ENCODE measurements around the gene TDRD7.

TDRD7 gene

DNA sequence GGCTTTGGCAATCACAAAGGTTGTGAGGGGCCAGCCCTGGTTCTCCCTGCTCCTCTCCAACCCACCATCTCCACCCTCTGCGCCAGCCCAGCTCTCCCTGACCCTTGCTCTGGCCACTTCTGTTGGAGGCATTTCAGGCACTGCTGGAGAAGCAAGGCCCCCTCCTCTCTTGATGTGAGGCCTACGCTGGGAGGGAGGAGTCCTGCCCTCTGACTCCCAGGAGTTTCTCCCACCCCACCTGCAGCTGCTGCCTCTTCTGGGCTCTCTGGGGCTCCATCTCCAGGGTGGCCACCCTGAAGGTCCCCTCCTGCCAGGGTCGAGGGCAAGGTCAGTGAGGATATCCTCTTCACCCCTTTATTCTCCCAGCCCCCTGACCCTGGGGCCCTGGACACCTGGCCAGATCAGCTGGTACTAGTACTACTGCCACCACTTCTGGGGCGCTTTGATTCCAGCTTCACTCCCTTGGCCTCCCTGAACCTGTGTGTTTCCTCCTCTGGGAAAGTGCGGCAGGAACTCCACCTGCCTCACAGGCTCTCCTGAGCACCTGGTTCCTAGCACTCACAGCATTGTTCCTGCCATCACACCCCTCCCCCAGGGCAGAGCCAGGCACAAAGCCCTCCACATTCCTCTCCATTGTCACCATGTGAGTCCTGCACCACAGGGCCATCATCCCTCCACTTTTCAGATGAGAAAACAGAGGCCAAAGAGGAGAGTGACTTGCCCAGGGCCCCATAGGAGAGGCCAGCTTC, 23.8 kb upstream of the TDRD7 start:
- no peak for DNase-seq

DNA sequence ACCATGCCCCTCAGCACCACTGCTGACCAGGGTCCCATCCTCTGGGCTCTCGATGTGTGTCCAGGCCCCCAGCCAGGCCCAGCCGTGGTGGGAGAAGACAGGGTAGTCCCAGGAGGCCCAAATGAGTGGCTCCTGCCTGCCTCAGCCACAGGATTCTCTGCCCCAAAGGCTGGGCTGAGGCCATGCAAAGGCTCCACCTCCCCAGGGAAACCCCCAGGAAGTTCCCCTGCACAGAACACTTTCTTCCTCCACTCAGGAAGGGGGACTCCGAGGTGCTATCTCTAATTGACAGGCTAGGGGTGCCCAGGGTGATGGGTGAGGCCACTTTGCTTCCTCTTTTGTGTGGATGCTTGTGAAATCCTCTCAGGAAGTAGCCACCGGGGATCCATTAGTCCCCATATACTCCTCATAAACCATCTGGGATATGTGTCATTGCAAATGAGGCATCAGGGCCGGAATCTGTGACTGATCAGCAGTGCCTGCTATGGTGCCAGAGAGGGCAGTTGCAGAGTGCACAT, 23.1 kb upstream of the TDRD7 start:
- no peak for DNase-seq

DNA sequence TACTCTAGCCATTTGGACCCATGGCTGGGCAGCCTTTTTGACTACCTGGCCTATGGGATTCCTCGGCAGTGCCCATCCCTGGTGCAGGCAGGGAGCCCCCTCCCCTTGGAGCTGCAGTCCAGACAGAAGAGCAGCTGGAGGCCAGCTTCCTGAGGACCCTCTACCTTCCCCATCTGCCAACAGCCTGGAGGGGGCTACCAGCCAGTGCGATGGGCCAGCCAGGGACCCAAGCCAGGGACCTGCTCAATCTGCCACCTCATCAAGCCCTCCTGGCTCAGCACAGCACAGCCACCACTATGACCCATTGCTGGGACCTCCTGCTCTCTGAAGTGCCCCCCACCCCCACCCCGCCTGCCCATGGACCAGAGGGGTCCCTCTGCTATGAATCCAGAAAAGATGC, 22.6 kb upstream of the TDRD7 start:
- DNase-seq: no peak

DNA sequence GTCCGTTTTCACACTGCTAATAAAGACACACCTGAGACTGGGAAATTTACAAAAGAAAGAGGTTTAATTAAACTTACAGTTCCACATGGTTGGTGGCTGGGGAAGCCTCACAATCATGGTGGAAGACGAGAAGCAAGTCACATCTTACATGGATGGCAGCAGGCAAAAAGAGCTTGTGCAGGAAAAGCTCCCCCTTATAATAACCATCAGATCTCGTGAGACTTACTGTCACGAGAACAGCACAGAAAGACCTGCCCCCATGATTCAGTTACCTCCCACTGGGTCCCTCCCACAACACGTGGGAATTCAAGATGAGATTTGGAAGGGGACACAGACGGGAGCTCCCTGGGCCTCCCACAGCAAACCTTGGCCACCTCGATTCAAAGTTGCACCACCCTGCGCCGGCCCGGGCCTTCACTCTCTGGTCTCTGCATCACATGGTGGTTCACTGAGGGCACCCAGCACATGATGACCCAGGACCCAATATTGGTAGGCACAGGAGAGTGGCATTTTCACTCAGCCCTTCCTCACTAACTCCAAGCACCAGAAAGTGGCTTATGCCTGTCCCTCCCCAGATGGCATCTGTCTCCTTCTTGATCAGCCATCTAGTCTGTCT, 21.0 kb upstream of the TDRD7 start:
- no peak for DNase-seq

DNA sequence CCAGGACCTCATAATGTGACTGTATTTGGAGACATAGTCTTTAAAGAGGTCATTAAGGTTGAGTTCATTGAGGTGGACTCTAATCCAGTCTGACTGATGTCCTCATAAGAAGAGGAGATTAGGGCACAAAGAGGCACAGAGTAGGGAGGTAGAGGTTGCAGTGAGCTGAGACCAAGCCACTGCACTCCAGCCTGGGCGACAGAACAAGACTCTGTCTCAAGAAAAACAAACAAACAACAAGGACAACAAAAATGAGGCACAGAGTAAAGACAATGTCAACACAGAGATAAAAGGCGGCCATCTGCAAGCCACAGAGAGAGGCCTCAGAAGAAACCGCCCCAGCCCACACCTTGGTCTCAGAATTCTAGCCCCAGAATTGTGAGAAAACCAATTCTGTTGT, 17.0 kb upstream of the TDRD7 start:
- DNase-seq: no peak

DNA sequence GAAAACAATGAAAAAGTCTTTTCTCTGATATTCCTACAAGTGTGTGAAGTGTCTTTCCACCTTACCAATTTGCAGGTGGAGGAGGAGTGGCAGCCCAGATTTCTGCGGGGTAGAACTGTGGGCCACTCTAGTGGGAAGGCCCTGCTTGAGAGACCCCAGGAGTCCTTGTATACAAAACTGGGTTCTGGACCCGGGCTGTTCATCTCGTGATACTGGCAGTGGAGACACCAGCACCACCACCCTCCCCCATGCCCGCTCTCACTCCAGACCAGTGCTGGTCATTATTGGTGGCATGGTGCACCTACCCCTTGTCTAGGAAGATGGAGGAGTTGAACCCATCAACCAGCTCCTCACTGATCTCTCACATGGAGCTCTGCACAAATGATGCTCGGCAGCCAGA, 16.2 kb upstream of the TDRD7 start:
- no peak for DNase-seq

DNA sequence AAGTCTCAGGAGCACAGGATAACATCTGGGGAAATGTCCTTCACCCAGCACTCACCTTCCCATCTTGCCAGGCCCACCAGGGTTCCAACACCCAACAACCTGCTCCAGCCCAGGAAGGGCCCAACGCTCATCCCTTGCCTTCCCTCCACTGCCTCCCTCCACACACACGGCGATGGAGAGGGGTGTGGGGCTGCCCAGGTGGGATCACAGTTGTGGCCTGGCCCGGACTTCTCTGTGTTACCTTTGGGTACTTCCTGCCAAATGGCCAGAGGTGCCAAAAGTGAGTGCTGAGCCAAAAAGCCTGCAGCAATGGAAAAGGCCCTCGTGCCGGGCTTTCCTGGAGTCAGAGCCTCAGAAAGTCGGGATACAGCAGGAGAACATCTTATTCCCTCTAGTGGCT, 15.6 kb upstream of the TDRD7 start:
- DNase-seq: no peak

DNA sequence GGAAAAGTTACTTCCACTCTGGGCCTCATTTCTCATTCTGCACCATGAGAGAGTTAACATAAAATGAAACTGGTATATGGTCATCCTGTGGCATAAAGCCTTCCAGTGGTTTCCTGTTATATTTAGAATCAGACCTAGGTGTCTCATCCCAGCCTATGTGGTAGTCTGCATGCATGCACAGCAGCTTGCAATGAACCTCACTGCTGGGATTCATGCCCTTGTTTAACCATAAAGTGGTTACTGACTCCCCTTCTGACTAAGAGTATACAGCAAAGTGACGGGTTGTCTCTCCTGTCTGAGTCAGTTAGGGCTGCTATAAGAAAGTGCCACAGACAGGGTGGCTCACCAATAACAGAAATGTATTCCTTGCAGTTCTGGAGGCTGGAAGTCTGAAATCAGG, 14.7 kb upstream of the TDRD7 start:
- no peak for DNase-seq

DNA sequence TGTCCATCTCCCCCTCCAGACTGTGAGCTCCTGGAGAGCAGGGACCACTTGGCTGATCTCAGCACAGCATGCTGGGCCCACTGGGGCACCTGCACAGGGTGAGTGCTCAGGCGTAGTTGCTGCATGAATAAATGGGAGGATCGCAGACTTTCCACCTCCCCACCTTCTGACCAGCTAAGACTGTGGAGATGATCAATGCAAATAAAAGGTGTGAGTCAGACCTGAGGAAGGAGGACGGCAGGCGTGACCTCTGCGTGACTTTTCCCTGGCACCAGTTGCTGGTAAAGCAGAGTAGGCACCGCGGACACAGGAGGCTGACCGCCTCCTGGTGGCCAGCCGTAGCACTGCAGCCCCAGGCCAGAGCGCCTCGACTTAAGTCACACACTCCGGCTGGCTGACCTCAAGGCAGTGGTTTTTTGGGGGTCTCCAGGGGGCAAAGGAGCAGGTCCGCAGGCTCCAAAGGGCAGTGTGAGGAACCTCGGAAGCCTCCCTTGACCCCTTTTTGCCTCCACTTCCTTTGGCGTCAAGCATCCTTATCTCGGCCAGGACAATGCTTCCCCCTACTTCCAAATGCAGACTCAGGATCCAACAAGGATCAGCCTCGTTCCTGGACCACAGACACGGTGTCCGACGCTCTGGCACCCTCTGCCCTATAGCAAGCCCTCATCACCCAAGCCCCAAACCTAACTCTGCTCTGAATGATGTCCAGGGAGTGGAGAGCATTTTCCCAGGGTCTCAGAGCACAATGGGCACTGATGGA, 12.7 kb upstream of the TDRD7 start:
- peak in 23 of 56 donors; percentile 1 to 64 (median 20) for DNase-seq

DNA sequence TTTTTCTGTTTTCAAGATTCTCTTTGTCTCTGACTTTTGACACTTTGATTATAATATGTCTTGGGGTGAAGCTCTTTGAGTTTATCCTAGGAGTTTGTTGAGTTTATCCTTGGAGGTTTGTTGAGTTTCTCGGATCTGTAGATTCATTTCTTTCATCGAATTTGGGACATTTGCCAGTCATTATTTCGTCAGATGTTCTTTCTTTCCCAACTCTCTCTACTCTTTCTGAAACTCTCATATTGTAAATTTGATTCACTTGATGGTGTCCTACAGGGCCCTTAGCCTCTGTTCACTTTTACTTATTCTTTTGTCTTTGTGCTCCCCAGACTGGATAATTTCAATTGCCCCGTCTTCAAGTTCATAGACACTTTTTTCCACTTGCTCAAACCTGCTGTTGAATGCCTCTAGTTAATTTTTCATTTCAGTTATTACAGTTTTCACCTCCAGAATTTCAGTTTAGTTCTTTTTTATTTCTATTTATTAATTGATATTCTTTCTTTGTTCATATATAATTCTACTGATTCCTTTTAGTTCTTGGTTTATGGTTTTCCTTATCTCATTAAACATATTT, 8.1 kb upstream of the TDRD7 start:
- DNase-seq: no peak

DNA sequence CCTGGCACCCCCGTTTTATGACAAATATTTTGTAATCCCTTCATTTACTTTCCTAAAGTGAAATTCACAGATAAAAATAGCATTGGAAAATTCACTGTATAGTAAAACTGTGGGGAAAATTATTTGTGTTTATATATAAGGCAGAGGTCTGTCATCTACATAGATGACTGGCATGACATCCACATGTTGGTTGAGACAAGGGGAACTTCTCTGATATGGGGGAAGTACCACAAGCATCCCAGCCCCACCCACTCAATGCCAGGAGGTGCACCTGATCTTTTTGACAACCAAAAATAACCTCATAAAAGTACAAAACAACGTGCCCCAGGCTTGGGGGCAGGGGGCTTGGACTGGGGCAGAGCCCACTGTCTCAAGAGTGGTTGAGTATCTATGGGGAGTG, 6.3 kb upstream of the TDRD7 start:
- DNase-seq: no peak

DNA sequence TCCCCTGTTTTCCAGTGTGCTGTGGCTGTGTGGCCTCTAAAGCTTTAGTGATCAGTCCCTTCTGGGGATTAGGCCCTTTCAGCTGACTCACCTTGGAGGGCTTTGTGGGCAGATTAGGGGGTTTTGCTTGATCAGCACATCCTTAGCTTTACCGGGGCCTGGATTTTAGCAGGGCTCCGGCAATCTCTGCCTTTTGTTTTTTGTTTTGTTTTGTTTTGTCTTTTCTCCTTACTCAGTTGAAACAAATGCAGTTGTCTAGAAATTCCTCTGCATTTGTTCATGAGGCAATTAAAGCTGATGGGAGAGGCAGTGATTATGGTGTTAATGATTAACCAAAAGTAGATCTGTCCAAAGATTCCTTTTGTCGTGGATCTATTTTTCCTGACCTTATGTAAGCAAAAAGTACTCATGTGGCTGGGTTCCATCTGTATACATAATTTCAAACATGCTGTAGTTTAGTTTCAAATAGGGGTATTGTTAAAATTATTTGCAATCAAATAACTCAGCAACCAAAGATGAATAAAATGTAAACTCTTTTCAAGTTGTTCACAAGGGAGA, 5.2 kb upstream of the TDRD7 start:
- DNase-seq: no peak

DNA sequence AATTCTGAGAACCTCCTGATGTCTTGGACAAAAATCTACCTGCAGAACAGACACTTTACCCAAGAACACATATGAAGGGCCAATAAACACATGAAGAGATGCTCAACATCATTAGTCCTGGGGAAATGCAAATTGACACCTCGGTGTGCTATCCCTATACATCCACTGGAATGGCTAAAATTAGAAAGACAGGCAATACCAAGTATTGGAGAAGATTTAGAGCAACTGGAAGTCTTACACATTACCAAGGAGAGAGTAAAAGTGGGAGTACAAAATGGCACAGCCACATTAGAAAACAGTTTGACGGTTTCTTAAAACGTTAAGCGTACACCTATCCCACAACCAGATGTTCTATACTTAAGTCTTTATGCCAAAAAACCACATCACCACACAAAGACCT, 3.3 kb upstream of the TDRD7 start:
- DNase-seq: no peak

DNA sequence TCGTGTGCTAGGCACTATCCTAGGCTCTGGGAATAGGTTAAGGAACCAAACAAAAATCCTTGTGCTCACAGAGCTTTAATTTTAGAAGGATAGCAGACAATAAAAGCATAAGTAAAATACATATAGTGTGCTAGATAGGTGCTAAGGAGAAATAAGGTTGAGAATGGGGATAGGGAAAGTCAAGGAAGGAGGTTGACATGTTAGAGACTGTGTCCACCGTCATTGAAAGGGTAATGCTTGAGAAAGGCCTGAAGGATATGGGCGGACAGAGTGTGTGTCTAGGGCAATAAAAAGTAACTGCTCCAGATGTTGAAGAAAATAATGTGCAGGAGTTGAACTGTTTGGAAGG, 482 bp upstream of the TDRD7 start:
- DNase-seq: no peak

DNA sequence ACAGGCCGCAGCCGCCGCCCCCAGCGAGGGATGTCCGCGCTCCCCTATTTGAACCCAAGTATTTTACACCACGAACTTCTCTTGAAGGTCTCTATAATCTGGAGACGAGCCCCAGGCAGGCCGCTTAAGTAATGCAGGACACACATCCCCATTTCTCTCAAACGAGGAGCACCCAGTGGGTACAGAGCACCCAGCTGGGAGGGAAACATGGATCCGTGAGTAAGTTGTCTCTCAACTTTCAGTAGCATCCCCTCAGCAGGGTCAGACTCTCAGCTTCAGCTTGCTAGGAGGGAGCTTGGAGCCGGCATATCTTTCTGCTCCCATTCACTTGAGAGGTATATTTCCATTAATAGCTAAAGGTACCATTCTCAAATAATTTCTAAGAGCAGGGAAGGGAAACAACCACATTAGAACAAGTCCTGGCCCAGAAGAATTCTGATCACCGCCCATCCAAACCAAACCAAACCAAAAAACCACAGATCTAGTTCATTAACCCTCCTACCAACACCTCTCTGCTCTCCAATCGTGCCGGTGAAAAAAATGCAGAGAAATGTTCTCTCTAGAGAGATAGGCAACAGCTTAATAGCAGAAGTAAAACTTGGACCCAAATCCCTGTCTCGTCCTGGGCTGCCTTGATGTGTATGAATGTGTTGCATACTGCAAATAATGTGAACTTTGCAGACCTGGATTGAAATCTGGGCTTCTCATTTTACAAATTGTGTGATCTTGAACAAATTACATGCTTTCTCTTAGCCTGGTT, 910 bp downstream of the TDRD7 start:
- peak in 8 of 56 donors; percentile 11 to 42 (median 26) for DNase-seq

DNA sequence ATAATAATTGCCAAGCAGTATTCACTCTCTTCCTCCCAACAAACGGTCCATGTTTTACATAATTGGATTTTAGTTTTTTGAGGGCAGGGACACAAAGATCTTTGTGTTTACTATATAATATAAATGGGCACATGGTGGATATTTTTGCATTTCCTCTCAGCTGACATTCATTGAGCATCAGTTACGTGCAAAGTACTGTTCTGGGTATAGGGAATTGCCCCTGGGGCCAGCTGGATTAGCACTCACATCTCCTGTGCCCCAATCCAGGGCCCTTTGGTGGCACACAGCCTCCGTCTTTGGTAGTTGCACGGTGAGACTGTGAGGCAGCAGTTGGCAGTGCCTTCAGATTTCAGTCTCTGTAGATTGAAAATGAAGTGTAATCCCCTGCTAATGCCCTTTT, 1.6 kb downstream of the TDRD7 start:
- DNase-seq: no peak

DNA sequence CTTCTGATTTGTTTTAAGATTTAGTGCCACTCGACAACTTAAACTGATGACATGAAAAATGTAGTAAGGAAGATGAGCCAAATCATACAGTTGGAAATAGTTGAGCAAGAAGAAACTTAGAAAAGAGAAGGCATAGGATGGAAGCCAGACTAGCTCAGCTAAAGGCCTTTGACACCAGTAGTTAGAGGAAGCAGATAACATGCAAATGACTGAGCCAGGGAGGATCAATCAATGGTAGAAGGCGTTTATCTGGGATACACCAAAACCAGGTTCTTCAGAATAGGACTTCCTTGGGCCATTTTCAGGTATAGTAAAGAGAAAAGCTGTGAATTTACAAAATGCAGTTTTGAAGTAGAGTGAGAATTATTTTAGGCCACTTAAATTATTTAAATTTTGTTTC, 3.2 kb downstream of the TDRD7 start:
- DNase-seq: no peak

DNA sequence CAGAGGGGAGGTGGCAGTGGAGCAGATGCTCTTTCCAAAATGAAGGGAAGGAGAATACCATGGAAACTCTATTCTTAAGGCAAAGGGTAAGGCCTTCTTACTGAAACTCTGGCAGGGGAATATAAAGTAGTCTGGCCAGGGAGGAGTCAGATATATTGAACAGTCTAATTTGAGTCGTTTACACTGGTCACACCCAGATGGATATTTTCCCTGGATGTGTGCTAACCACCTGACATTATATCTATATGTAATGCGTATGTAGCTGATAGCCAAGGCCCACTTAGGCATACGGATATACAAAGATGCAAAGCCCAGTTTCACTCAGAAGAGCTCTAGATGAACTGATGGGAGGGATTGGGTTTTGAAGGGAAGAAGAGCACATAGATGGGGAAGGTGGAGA, 7.0 kb downstream of the TDRD7 start:
- no peak for DNase-seq

DNA sequence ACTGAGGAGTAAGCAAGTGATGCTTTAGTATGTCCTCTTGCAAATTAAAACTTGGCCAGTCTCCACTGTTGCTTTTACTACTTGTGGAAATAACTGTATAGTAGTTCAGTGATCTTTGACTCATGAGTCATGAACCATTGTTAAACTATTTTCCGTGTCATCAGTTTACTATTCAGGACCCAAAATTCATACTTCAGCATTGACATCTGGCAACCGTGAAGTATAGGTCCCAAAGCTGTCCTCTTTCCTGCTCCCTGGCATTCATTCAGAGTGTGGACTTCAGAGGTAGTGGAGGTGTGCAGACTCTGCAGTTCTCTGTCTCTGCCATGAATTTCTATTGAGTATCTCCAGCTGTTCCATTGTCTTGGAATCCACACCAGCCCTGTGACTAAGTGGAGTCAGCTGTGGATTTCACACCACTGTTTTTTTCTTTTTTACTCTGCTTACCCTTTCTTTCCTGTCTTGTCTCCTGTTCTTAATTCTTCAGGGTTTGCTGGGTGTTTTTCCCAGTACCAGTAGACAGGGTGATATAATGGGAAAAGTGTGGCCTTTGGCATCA, 7.5 kb downstream of the TDRD7 start:
- no peak for DNase-seq

DNA sequence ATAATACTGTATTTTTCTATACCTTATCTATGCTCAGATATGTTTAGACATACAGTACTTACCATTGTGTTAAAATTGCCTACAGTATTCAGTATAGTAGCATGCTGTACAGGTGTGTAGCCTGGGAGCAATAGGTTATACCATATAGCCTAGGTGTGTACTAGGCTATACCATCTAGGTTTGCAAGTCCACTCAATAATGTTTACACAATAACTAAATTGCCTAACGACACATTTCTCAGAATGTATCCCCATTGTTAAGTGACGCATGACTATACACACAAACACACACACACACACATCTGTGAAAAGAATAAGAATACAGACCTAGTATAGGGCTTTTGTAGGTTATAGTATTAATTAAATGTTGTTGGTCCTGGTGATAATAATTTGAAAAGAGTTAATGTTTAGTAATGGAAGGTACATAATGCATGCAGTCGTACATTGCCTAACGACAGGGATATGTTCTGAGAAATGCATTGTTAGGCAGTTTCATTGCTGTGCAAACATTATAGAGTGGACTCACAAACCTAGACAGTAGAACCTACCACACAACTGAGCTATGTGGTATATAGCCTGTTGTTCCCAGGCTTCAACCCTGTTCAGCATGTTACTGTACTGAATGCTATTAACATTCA, 13.6 kb downstream of the TDRD7 start:
- no peak for DNase-seq
